Thoracic aorta (tissue), 2 donors: ENCODE results near the gene YIPF2. TPM values are rescaled to one million over a fixed set of nuclear protein-coding genes. Genes with fewer than 3 reads are reported as not detected.

Source experiments
- ATAC-seq: fragments of 150-250 bp; one replicate; pipeline ENCODE4 v1.8.0; 2017; ENCODE audit warnings: low read depth; ENCODE audit not compliant: insufficient number of reproducible peaks, low FRiP score
- DNase-seq: peaks from one replicate; pipeline ENCODE4 v3.0.0-alpha.2; 2020; ENCODE audit warnings: low spot score
- H3K27ac ChIP-seq, 2 donors: fragments of 200-600 bp; sonication (generic); 1 replicate in 1 of 2; 2 replicates in 1 of 2; pipeline ENCODE4 v1.5.1; 2016; ENCODE audit warnings: mild to moderate bottlenecking in 2 of 2, moderate library complexity in 2 of 2
- H3K27me3 ChIP-seq: fragments of 200-600 bp; sonication (generic); replicated peaks from 2 replicates; pipeline ENCODE4 v1.6.0; 2016; ENCODE audit warnings: mild to moderate bottlenecking; ENCODE audit not compliant: insufficient read depth
- H3K36me3 ChIP-seq: fragments of 200-600 bp; sonication (generic); one replicate; pipeline ENCODE4 v1.5.1; 2016
- H3K4me1 ChIP-seq, 2 donors: fragments of 200-600 bp; sonication (generic); 1 replicate in 1 of 2; 2 replicates in 1 of 2; pipeline versions ENCODE4 v1.5.1 to v1.6.0; 2016; ENCODE audit warnings: low read depth in 2 of 2, mild to moderate bottlenecking in 1 of 2; ENCODE audit not compliant: control insufficient read depth in 1 of 2
- H3K4me3 ChIP-seq: fragments of 200-600 bp; sonication (generic); 2 replicates; pipeline ENCODE4 v1.5.1; 2016; ENCODE audit warnings: mild to moderate bottlenecking
- H3K9me3 ChIP-seq: fragments of 200-600 bp; sonication (generic); 2 replicates; pipeline ENCODE4 v1.5.1; 2016
- total RNA-seq, 2 donors: library from RNA; depleted of rRNA; stranded (reverse); fragments of >200 nt; gene quantifications; one replicate each; pipeline versions ENCODE4 v1.1.0 to v1.2.3, GENCODE V29; 2016
- TF ChIP-seq, protein P1 (sequence below): fragments of 200-600 bp; sonication (generic); IDR thresholded peaks from one replicate; pipeline ENCODE4 v1.5.1; 2019; ENCODE audit warnings: antibody characterized with exemption

YIPF2 gene
- total RNA-seq, 2 donors from 2014 or later: 51.2 to 79.6 TPM

DNA sequence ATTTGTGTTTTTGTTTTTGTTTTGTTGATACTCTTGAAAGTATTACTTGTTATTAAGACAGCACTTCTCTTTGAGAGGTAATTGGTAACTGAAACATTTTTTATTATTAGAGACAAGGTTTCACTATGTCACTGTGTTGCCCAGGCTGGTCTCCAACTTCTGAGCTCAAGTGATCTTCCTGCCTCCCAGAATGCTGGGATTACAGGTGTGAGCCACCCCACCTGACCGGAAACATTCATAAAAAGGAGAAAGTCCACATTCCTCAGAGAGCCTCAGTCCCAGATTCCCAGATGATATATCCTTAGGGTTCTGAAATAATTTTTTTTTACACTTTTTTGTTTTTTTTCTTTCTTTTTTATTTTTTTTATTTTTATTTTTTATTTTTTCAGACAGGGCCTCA, 54.4 kb downstream of the YIPF2 start:
- ATAC-seq: no peak
- DNase-seq: no peak
- H3K27me3 ChIP-seq: no peaks in the 10 kb centered on the region
- no peak overlapping the region for H3K4me3 ChIP-seq
- no peaks in the 10 kb centered on the region for H3K36me3 ChIP-seq
- H3K9me3 ChIP-seq: no peaks in the 10 kb centered on the region
- H3K27ac ChIP-seq: no peak overlapping the region
- H3K4me1 ChIP-seq: peaks cover 29 to 43% of the 10 kb centered on the region in 2 donors
- TF ChIP-seq, protein P1, sequence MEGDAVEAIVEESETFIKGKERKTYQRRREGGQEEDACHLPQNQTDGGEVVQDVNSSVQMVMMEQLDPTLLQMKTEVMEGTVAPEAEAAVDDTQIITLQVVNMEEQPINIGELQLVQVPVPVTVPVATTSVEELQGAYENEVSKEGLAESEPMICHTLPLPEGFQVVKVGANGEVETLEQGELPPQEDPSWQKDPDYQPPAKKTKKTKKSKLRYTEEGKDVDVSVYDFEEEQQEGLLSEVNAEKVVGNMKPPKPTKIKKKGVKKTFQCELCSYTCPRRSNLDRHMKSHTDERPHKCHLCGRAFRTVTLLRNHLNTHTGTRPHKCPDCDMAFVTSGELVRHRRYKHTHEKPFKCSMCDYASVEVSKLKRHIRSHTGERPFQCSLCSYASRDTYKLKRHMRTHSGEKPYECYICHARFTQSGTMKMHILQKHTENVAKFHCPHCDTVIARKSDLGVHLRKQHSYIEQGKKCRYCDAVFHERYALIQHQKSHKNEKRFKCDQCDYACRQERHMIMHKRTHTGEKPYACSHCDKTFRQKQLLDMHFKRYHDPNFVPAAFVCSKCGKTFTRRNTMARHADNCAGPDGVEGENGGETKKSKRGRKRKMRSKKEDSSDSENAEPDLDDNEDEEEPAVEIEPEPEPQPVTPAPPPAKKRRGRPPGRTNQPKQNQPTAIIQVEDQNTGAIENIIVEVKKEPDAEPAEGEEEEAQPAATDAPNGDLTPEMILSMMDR: no peak

DNA sequence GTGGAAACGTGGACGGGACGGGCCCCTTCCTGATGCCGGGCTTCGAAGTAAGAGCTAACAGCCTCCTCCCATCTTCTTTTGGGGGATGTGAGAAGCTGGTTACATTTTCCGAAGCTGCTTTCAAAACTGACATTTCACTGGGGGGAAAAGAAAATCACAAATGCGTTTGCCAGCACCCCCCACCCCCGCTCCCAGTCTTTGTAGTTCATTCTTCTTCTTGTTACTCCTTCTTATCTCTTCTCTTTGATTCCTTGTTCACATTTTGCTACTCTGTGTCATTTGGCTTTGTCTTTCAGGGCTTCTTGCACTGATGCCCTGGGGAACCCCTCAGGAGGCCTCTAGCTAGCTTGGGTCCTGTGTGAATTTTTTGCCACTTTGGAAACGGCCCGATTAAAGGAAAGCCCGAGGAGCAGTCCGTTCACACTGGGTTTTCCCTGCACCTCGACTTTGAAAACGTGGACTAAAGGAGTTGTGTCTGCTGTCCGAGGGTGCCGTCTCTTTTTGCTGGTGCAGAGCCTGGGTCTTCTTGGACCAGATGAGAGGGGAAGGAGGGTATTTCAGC, 55.8 kb downstream of the YIPF2 start:
- no peaks in the 10 kb centered on the region for H3K36me3 ChIP-seq
- no peaks in the 10 kb centered on the region for H3K9me3 ChIP-seq
- TF ChIP-seq, protein P1: no peak
- DNase-seq (no peak), ATAC-seq (no peak)
- peaks cover 21 to 38% of the 10 kb centered on the region in 2 donors for H3K4me1 ChIP-seq
- peak overlapping the region; percentile 33 to 67 for H3K27ac ChIP-seq
- no peaks in the 10 kb centered on the region for H3K27me3 ChIP-seq
- peak overlapping the region; percentile 84 for H3K4me3 ChIP-seq

Other genes starting within 250 kb of the YIPF2 start
- 10 to 100 TPM; 23.9 to 41.3 TPM for gene QTRT1, start 227.2 kb downstream of the YIPF2 start, total RNA-seq
- 100 to 1,000 TPM; 153 to 195 TPM for gene DNM2, start 210.6 kb downstream of the YIPF2 start, total RNA-seq
- 10 to 100 TPM; 19.4 to 22.4 TPM for gene TMED1, start 92.4 kb downstream of the YIPF2 start, total RNA-seq
- 1 to 10 TPM; 2.4 to 3.5 TPM for gene C19orf38, start 80.2 kb downstream of the YIPF2 start, total RNA-seq
- 10 to 100 TPM; 18.5 to 21.2 TPM for gene CARM1, start 57.1 kb downstream of the YIPF2 start, total RNA-seq
- gene TIMM29, start 172 bp upstream of the YIPF2 start, total RNA-seq: 10 to 100 TPM; 33.3 to 34.8 TPM
- gene SMARCA4, start 32.4 kb upstream of the YIPF2 start, total RNA-seq: 10 to 100 TPM; 63.8 to 85.9 TPM
- gene LDLR, start 160.8 kb upstream of the YIPF2 start, total RNA-seq: 100 to 1,000 TPM in 1 of 2 donors, 10 to 100 TPM in 1; 39.8 to 108 TPM
- gene SPC24, start 227.1 kb upstream of the YIPF2 start, total RNA-seq: 1 to 10 TPM; 2.4 to 4.7 TPM